CD4-positive, alpha-beta T cell treated with Interleukin-6 at 100 ng/mL for 8 hours (primary cell): ENCODE measurements around the gene B3GNT3.
"Not testable (repeated sequence)": the region's sequence is repeated elsewhere in the genome, so short reads cannot be mapped to it uniquely, and the experiment has no call there.

Experiments used
- DNase-seq: peaks from one replicate; pipeline ENCODE4 v3.0.0-alpha.2; 2020; ENCODE audit warnings: mixed read lengths, low spot score

The B3GNT3 gene

DNA sequence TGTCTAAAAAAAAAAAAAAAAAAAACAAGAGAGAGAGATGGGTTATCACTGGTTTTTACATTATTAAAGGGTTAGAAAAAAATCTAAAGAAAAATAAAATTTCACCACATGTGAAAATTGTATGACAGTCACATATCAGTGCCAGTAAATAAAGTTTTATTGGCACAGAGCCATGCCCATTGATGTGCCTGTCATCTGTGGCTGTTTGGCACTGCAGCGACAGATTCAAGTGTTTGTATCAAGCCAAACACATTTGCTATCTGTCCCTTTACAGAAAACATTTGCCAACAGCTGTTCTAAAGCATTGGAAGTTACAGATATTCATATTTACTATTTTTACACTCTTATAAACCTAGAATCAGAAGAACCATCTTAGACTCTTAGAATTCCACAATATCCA, 27.4 kb upstream of the B3GNT3 start:
- DNase-seq = no peak

GRCh38 chr19:17770613-17771012, 24.3 kb upstream of the B3GNT3 start:
- DNase-seq = no peak

DNA sequence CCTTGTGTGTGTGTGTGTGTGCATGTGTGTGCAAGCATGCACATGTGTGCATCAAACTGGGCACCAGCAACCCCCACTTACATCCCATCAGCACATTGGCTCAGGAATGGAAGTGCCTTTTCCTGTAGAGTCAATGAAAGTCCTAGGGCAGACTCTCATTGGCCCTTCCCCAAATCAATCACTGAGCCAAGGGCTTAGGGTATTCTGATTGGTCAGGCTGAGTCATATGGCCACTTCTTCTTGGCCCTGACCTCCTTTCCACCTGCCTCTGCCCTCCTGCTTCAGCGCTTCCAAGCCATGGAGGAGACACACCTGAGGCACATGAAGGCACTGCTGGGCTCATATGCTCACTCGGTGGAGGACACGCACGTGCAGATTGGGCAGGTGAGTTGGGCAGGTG, 22.8 kb upstream of the B3GNT3 start:
- no peak for DNase-seq

- DNase-seq = no peak
Measured at GRCh38 chr19:17775245-17775927, 19.6 kb upstream of the B3GNT3 start.

DNA sequence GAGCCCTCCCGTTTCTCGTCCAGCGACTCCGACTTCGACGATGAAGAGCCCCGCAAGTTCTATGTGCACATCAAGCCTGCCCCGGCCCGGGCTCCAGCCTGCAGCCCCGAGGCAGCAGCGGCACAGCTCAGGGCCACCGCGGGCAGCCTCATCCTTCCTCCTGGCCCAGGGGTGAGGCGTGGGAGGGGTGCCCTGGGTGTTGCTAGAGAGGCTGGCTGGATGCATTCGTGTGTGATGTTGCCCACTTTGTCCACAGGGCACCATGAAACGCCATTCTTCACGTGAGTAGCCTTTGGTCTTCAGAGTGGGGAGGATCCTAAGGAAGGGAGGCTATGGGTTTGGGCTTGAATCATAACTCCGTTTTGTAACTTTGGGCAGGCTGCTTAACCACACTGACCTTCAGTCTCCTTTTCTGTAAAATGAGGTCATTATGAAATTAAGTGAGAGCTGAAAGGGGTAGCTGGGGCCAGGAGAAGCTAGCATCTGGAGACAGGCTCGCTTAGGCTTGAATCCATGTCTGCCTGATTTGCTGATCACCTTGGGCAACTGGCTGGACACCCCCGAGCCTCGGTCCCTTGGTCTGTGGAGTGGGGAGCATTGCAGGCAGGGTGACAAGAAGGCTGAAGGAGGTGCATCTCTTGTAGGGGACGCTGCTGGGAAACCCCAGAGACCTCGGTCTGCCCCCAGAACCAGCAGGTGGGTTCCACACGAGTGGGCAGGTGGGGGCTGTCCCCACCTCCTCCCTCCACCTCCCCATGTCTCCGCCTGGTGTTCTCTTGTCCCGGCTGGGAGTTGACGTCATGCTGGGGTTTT, 18.7 kb upstream of the B3GNT3 start:
- DNase-seq = no peak

DNA sequence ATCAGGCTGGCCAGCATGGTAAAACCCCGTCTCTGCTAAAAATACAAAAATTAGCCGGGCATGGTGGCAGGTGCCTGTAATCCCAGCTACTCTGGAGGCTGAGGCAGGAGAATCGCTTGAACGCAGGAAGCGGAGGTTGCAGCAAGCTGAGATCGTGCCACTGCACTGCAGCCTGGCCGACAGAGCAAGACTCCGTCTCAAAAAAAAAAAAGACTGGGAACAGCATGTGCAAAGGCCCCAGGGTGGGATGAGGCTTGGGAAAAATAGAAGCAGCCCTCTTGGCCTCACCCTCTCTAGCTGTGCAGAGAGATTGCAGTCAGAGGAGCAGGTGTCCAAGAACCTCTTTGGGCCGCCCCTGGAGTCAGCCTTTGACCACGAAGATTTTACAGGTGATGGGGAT, 17.1 kb upstream of the B3GNT3 start:
- not testable (repeated sequence) for DNase-seq

- DNase-seq = no peak
Measured at GRCh38 chr19:17778251-17778967, 16.5 kb upstream of the B3GNT3 start.

DNA sequence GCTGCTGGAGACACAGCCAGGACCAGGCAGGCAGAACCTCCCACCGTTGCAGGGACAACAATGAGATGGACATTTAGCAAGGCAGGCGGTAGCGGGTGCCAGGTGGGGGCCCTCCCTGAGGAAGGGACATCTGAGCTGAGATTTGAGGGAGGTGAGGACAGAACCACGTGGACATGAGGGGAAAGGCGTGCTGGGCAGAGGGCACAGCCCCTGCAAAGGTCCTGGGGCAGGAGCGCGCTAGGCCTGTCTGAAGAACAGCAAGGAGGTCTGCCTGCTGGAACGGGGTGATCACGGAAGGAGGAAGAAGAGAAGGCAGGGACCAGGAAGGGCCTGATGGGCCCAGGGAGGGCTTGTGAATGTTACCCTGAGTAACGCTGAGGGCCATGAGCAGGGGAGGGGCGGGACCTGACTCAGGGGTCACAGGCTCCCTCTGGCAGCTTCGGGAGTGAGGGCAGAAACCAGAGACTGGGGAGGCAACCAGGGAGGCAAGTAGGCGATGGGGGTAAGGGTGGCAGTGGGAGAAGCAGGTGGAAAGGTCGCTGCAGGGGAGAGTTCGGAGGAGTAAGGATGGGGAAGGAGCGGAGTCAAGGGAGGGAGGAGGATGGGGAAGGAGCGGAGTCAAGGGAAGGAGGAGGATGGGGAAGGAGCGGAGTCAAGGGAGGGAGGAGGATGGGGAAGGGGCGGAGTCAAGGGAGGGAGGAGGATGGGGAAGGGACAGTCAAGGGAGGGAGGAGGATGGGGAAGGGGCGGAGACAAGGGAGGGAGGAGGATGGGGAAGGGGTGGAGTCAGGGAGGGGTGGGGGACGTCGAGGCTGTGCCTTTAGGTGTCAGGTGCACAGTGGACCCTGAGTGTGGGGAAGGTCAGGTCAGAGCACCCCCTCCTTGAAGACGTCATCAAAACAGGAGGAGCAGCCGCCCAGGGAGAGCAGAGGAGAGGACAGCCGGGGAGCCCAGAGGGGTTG, 15.7 kb upstream of the B3GNT3 start:
- no peak for DNase-seq

DNA sequence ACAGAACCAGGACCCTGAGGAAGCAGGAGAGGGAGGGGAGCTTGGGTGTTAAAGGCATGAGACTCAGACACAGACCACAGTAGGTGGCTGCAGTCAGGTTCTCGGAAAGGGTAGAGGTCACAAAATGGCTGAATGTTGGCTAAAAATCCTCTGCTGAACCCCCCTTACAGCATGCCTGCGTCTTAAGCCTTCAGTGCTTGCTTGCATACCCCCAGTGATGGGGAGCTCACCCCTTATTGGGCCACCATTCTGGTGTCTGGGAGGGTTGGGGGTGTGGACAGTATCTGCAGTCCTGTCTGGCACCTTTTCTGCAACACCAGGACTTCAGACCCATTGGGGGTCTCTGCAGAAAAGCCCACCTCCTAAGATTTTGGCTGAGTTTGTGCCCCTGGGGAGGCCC, 14.2 kb upstream of the B3GNT3 start:
- DNase-seq = no peak

DNA sequence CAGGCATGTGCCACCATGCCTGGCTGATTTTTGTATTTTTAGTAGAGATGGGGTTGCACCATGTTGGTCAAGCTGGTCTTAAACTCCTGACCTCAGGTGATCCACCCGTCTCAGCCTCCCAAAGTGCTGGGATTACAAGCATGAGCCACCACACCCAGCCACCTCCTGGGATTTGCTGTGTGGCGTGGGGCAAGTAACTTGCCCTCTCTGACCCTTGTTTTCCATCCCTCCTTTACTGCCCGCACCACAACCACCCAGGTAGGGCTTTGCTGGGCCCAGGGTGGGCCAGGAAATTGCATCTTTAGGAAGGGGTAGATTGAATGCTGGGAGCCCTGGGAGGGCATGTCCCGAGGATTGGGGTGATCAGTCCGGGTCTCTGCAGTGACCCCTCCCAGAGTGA, 11.2 kb upstream of the B3GNT3 start:
- DNase-seq = not testable (repeated sequence)

- DNase-seq = peak; percentile 70
Measured at GRCh38 chr19:17784201-17785008, 10.5 kb upstream of the B3GNT3 start.

- no peak for DNase-seq
Measured at GRCh38 chr19:17787274-17787913, 7.5 kb upstream of the B3GNT3 start.

DNA sequence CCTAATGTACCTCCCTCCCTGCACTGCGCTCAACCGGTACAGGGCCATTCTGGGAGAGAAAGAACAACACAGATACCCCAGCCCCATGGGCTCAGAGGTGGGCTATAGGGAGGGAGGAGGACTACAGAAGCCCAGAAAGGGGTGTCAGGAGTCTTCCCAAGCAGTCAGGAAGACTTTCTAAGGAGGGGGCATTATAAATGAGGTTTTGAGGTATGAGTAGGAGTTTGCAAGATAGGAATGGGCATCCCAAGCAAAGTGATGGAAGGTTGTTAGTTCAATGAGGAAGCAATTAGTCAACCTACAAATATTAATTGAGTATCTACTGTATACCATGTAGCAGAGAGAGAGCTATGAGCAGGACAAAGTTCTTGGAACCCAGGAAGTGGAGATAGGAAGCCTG, 6.3 kb upstream of the B3GNT3 start:
- DNase-seq = no peak

GRCh38 chr19:17790059-17790780, 4.7 kb upstream of the B3GNT3 start:
- DNase-seq = no peak

GRCh38 chr19:17794412-17794730, 567 bp upstream of the B3GNT3 start:
- no peak for DNase-seq

DNA sequence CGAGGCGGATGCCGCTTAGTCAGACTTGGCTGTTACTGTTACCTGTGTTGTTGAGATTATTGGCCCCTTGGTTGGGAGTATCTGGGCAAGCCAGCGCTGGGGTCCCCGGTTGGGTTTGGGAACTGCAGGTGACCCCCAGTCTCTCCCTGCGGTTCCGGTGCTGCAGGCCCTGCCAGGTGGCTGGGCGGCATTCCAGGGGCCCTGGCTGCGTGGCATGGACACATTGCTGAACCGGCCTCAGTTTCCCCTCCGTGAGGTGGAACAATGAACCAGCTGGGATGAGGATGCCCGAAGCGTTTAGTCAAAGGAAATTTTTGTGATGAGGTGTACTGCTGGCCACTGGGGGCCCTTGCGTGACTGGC, 538 bp downstream of the B3GNT3 start:
- DNase-seq = no peak

- no peak for DNase-seq
Measured at GRCh38 chr19:17796013-17796837, 1.3 kb downstream of the B3GNT3 start.

DNA sequence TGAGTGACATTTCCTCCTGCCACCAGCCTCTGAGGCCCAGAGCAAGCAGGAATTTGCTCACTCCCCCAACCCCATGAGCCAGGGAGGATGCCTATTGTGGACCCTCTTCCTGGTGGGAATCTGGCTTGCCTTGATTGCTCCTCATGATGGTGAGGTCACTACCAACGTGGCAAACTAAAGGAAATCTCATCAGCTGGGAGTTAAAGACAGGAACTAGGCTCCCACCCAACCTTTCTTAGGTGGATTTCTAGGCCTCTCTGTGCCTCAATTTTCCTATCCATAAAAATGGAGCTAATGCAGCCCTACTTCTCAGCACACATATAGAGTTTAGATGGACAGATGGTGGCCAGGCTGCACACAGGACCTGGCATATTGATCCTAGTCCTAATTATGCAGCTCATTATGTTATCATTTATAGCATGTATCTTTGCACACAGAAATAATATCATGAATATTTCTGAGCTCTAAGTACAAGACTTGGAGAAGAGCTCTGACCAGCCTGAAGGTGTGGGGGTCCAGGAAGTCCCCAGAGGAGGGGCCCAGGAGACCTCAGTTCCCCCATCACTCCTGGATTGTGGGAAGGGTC, 2.0 kb downstream of the B3GNT3 start:
- no peak for DNase-seq
